HG03457 (cell line): Measurements from ENCODE around the gene POLR2J3.
A peak's percentile ranks its signal among the peaks of the same experiment; 100 is the strongest.
"Not testable (repeated sequence)": the region's sequence is repeated elsewhere in the genome, so short reads cannot be mapped to it uniquely, and the experiment has no call there.

Source experiments
- ATAC-seq: cut with Tn5 transposase; IDR thresholded peaks from one replicate; pipeline ENCODE4 v1.9.1; 2021; ENCODE audit warnings: moderate number of reproducible peaks; ENCODE audit not compliant: unreplicated experiment

POLR2J3 gene

GRCh38 chr7:102589857-102590256, 17.5 kb upstream of the POLR2J3 start:
- ATAC-seq, result peak; percentile 29

- ATAC-seq, result not testable (repeated sequence)
Measured at GRCh38 chr7:102583495-102583894, 11.1 kb upstream of the POLR2J3 start.

GRCh38 chr7:102581722-102582121, 9.3 kb upstream of the POLR2J3 start:
- not testable (repeated sequence) for ATAC-seq

- ATAC-seq, result not testable (repeated sequence)
Measured at GRCh38 chr7:102578486-102578885, 6.1 kb upstream of the POLR2J3 start.

- ATAC-seq, result not testable (repeated sequence)
Measured at GRCh38 chr7:102577315-102578240, 5.2 kb upstream of the POLR2J3 start.

GRCh38 chr7:102576363-102576762, 4.0 kb upstream of the POLR2J3 start:
- ATAC-seq, result not testable (repeated sequence)

- not testable (repeated sequence) for ATAC-seq
Measured at GRCh38 chr7:102574607-102575006, 2.2 kb upstream of the POLR2J3 start.

GRCh38 chr7:102568620-102569019, 3.8 kb downstream of the POLR2J3 start:
- not testable (repeated sequence) for ATAC-seq

- not testable (repeated sequence) for ATAC-seq
Measured at GRCh38 chr7:102550808-102551422, 21.5 kb downstream of the POLR2J3 start, which contains the start of gene SPDYE2. Gene SPDYE2 (plus strand): TSS chr7:102551226. CDS start chr7:102553256, 2,030 bp downstream.

GRCh38 chr7:102546353-102546752, 26.0 kb downstream of the POLR2J3 start:
- not testable (repeated sequence) for ATAC-seq

- not testable (repeated sequence) for ATAC-seq
Measured at GRCh38 chr7:102545288-102545687, 27.1 kb downstream of the POLR2J3 start.

- ATAC-seq, result not testable (repeated sequence)
Measured at GRCh38 chr7:102544372-102544771, 28.0 kb downstream of the POLR2J3 start.

- not testable (repeated sequence) for ATAC-seq
Measured at GRCh38 chr7:102543596-102543995, 28.8 kb downstream of the POLR2J3 start, which contains the start of gene UPK3BL2. Gene UPK3BL2 (minus strand): TSS chr7:102543696. CDS start chr7:102543636, 60 bp downstream.

- ATAC-seq, result not testable (repeated sequence)
Measured at GRCh38 chr7:102542771-102543170, 29.6 kb downstream of the POLR2J3 start.

GRCh38 chr7:102542083-102542482, 30.3 kb downstream of the POLR2J3 start:
- not testable (repeated sequence) for ATAC-seq

GRCh38 chr7:102540604-102541003, 31.8 kb downstream of the POLR2J3 start:
- not testable (repeated sequence) for ATAC-seq

GRCh38 chr7:102535062-102535615, 37.2 kb downstream of the POLR2J3 start:
- not testable (repeated sequence) for ATAC-seq

GRCh38 chr7:102532127-102532526, 40.3 kb downstream of the POLR2J3 start:
- ATAC-seq, result not testable (repeated sequence)

GRCh38 chr7:102531583-102531982, 40.8 kb downstream of the POLR2J3 start:
- ATAC-seq, result not testable (repeated sequence)

GRCh38 chr7:102527822-102528793, 44.3 kb downstream of the POLR2J3 start:
- not testable (repeated sequence) for ATAC-seq
